NCI-H1092 (cell line): ENCODE measurements around the gene TGFBR3L.
"Not testable (repeated sequence)": the region's sequence is repeated elsewhere in the genome, so short reads cannot be mapped to it uniquely, and the experiment has no call there.

Experiments
- DNase-seq: peaks from one replicate; lab custom pipeline; 2025; lab: John Stamatoyannopoulos, UW

TGFBR3L gene

GRCh38 chr19:7917267-7918061, 2.8 kb downstream of the TGFBR3L start:
- peak; percentile 30 for DNase-seq

- not testable (repeated sequence) for DNase-seq
Measured at GRCh38 chr19:7918062-7918614, 3.5 kb downstream of the TGFBR3L start.

- DNase-seq, result no peak
Measured at GRCh38 chr19:7918615-7919421, 4.2 kb downstream of the TGFBR3L start.

DNA sequence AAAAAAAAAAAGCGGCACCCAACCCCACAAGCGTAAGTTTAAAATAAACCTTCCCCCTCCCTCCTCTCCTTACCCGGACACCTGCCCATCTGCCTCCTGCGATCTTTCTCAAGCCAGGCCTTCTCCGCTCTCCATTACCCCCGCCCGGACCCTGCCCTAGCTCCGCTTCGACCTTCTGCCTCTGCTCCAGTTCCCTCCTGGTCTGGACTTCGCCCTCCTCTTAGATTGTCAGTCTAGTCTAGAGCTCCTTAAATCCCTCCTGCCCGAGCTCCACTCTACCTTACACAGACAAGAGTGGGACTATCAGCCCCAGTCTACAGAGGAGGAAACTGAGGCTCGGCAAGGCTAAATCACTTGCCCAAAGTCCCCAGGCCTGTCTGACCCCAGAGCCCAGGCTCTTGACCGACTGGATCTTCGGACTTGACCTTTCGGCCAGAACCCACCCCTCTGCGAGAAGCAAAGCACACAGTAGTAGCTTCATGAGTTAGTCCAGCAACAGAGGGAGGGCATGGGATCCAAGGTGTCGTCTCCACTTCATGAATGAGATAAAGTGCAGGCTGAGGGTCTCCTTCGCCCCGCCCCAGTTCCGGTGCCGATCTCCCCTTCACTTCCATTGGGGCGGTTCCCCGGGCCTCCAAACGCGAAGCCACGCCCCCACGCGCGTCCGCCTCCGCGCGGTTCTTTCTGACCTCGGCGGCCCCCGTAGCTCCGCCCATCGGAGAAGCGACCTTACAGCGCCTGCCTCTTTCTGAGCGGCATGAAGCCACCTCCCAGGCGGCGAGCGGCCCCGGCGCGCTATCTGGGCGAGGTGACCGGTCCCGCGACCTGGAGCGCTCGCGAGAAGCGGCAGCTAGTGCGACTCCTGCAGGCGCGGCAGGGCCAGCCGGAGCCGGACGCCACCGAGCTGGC, 5.2 kb downstream of the TGFBR3L start, which contains the start of gene SNAPC2:
SNAPC2 (plus strand) TSS at position 729 of the 909 bp plus-strand sequence; CDS start at position 758, 29 bp downstream.
- peak; percentile 90 for DNase-seq

DNA sequence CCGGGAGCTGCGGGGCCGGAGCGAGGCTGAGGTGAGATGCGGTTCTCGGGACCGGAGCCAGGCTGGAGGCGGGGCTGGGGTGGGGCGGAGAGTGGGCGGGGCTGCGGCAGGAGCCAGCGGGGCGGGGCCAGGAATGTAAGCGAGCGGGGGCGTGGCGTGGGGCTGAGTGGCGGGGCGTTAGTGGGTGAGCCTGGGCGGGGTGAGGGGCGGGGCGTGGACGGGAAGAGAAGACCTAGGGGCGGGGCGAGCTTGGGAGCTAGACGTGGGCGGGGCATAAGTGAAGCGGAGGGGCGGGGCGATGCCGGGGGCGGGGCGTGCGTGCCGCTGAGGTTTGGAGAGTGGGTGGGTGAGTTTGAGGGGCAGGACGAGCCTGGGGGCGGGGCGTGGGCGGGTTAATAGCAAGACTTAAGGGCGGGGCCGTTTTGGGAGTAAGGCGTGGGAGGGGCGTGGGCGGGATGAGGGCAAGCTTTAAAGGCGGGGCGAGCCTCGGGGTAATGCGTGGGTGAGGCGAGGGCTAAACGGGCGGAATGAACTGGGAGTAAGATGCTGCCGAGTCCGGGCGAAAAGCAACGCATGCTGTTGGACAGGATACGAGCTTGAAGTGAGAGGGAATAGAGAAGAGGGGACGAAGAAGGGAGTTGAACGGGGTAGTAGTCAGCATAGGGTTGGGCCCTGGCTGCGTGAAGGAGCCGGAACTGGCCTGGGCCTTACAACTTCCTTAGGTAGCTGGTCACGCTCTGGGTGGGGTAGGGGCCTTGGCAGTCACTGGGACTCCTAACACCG, 6.1 kb downstream of the TGFBR3L start:
- DNase-seq, result peak; percentile 93

DNA sequence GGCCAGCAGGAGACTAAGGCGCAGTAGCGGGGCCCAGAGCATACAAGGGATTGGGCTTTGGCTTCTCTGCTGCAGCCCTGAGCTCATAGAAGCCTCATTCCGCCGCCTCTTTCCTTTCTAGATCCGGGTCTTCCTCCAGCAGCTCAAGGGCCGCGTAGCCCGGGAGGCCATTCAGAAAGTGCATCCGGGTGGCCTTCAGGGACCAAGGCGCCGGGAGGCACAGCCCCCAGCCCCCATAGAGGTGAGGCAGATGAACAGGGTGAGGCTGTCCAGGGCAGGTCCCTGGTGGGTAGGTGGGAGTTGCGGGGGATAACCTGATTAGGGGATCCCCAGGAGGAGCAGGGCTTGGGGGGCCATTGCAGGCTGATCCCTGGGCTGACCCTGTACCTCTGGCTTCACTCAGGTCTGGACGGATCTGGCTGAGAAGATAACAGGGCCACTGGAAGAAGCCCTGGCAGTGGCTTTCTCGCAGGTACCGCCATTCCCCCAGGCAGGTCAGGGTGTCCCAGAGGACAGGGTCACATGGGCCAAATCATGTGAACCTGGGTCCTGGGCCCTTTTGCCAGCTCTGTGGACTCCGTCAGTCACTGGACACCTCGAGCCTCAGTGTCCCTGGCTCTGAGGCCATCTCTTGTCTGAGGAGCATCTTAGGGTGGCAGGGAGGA, 6.8 kb downstream of the TGFBR3L start:
- DNase-seq, result no peak

- DNase-seq, result no peak
Measured at GRCh38 chr19:7921967-7922835, 7.6 kb downstream of the TGFBR3L start.

- no peak for DNase-seq
Measured at GRCh38 chr19:7922836-7923195, 8.2 kb downstream of the TGFBR3L start.

GRCh38 chr19:7923295-7924191, 8.9 kb downstream of the TGFBR3L start:
- no peak for DNase-seq

DNA sequence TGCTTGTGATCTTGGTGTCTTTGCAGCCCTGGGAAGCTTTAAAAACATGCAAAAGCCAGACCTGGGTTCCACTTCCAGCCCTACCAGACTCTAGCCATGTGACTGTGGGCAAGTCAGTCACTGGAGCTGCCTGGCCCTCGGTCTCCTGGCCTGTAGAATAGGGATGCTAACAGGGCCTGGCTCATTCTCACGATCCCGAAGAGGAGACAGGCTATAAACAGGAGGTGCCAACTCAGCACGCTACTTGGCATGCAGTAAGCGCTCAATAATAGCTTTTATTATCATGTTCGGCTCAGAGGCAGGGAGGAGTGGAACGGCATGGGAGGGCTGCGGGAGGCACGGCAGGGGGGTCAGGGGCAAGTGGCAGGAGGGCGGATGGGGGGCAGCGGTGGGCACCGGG, 9.6 kb downstream of the TGFBR3L start:
- no peak for DNase-seq

GRCh38 chr19:7924651-7925170, 10.1 kb downstream of the TGFBR3L start:
- no peak for DNase-seq

DNA sequence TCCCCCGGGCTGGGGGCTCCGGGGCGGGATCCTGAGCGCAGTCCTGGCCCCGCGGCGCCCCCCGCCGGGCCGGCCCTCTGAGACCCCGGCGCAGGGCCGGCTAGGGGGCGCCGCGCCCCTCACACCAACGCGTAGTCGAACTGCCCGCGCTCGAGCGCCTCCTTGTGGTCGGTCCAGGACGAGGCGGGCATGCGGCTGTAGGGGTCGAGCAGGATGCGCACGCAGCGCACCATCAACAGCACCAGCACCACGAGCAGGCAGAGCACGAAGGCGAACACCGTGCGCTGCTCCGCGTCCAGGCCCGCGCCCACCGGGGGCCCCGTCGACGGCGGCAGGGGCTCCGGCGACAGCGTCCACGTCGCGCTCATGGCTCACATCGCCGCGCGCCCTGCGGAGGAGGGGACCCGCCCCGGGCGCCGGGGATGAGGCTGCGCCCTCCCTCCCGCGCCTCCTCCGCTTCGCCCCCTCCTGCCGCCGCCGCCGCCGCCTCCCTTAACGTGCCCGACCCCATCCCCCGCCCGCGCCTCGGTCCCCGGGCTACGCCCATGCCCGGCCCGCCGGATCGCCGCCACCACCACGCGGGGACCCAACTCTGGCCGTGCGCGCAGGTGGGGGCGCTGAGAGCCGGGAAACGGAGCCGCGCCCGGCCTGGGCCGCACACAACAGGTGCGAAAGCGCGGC, 10.7 kb downstream of the TGFBR3L start:
- DNase-seq, result peak; percentile 78

DNA sequence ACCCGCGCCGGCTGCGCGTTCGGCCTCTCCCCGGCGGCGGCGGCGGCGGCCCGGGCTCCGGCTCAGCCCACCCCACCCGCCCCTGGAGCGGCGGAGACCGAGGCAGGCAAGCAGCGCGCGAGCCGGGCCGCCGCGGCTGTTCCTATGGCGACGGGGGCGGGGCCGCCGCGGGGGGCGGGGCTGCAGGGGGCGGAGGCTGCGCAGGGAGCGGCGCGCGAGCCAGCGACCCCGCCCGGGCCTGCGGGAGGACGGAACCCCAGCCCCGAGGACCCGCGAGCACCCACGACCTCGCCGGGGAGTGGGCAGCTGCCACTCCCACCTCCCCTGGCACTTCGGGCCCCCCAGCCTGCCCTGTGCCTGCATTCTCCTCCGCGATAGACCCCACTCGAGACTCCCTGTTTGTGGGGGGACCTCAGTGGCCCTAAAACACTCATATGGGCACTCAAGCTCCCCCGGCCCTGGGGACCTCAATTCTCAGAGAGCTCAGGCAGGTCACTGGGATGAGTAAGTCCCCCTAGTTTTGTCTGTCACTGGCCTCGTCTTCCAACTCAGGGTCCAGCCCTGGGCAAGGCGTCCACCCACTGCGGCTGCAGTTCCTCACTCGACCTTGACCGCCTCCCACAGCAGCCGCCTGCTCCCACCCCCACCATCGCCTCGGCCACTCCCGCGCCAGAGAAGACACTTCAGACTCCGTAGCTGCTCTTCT, 11.5 kb downstream of the TGFBR3L start, which contains the start of gene CTXN1:
CTXN1 (minus strand) TSS at position 115 of the 706 bp plus-strand sequence. CDS start 597 bp downstream, outside the sequence.
- DNase-seq, result peak; percentile 48

- no peak for DNase-seq
Measured at GRCh38 chr19:7926727-7927604, 12.3 kb downstream of the TGFBR3L start.

GRCh38 chr19:7927605-7928333, 13.1 kb downstream of the TGFBR3L start:
- no peak for DNase-seq
